Uterus (tissue), 4 donors: ENCODE results near the gene SUCLG2. TPM values are rescaled to one million over a fixed set of nuclear protein-coding genes. Genes with fewer than 3 reads are reported as not detected.

Source experiments
- DNase-seq, 2 donors: peaks; one replicate each; pipeline ENCODE4 v3.0.0-alpha.2; 2019 to 2020
- H3K27ac ChIP-seq, 2 donors: fragments of 200-600 bp; sonication (generic); 1 replicate in 1 of 2; 2 replicates in 1 of 2; pipeline ENCODE4 v1.5.1; 2016 to 2018
- H3K27me3 ChIP-seq, 2 donors: fragments of 200-600 bp; sonication (generic); one replicate each; pipeline ENCODE4 v1.5.1; 2018 to 2019; ENCODE audit warnings: control low read depth in 1 of 2
- H3K36me3 ChIP-seq, 2 donors: fragments of 200-600 bp; sonication (generic); one replicate each; pipeline ENCODE4 v1.5.1; 2019; ENCODE audit warnings: control low read depth in 1 of 2
- H3K4me1 ChIP-seq, 2 donors: fragments of 200-600 bp; sonication (generic); one replicate each; pipeline ENCODE4 v1.5.1; 2018 to 2019; ENCODE audit warnings: control low read depth in 1 of 2
- H3K4me3 ChIP-seq, 2 donors: fragments of 200-600 bp; sonication (generic); 1 replicate in 1 of 2; 2 replicates in 1 of 2; pipeline ENCODE4 v1.5.1; 2018 to 2019; ENCODE audit warnings: mild to moderate bottlenecking in 1 of 2
- H3K9me3 ChIP-seq, 2 donors: fragments of 200-600 bp; sonication (generic); one replicate each; pipeline ENCODE4 v1.5.1; 2019; ENCODE audit warnings: control low read depth in 1 of 2
- CTCF ChIP-seq, 4 experiments: fragments of 200-600 bp in 2 of 4; fragments of 450-650 bp in 2 of 4; sonication (generic) in 2 of 4; IDR thresholded peaks; one replicate each; pipeline ENCODE4 v1.5.1; 2016 to 2019; ENCODE audit warnings: antibody characterized with exemption in 4 of 4, mild to moderate bottlenecking in 2 of 4, moderate library complexity in 1 of 4
- POLR2A ChIP-seq, 2 donors: fragments of 450-650 bp; IDR thresholded peaks; one replicate each; pipeline ENCODE4 v1.6.1; 2016; ENCODE audit warnings: antibody characterized with exemption in 2 of 2, mild to moderate bottlenecking in 1 of 2, moderate library complexity in 1 of 2
- intact Hi-C: fragments of 100-400 bp; cut with DNase I; formaldehyde crosslinking; loops from one replicate; pipeline ENCODE4 v1.15.1; 2023; ENCODE audit warnings: low total_unique reads
- total RNA-seq, 4 donors: library from RNA; depleted of rRNA in 3 of 4; stranded (reverse); fragments of >200 nt in 3 of 4; gene quantifications; one replicate each; pipeline versions ENCODE4 v1.1.0 to v1.2.4, GENCODE V29; 2014 to 2023
- donor health status: DM: yes; HTN: yes; CAD: no.

Gene SUCLG2, protein sequence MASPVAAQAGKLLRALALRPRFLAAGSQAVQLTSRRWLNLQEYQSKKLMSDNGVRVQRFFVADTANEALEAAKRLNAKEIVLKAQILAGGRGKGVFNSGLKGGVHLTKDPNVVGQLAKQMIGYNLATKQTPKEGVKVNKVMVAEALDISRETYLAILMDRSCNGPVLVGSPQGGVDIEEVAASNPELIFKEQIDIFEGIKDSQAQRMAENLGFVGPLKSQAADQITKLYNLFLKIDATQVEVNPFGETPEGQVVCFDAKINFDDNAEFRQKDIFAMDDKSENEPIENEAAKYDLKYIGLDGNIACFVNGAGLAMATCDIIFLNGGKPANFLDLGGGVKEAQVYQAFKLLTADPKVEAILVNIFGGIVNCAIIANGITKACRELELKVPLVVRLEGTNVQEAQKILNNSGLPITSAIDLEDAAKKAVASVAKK
- 10 to 100 TPM; 30.5 to 77.0 (median 45.2) TPM for total RNA-seq

- TF ChIP-seq CTCF (IDR thresholded peaks at IDR 0.05), result peak in 1 of 4 experiments; percentile 14
- TF ChIP-seq POLR2A (IDR thresholded peaks at IDR 0.05), result peak; percentile 49 to 64
- peak; percentile 87 to 89 for DNase-seq
- H3K4me1 ChIP-seq, result peaks cover 0 to 3% of the 10 kb centered on the region in 2 donors
- H3K9me3 ChIP-seq, result no peaks in the 10 kb centered on the region
- intact Hi-C loops, result no loop called here
- no peaks in the 10 kb centered on the region for H3K27me3 ChIP-seq
- peak within 1 kb of the TSS; percentile 88 to 97 for H3K27ac ChIP-seq
- no peaks in the 10 kb centered on the region for H3K36me3 ChIP-seq
- peak within 1 kb of the TSS; percentile 47 to 96 for H3K4me3 ChIP-seq
Observed at GRCh38 chr3:67654099-67654843, at the start of gene SUCLG2. TSS of gene SUCLG2 (minus strand) at chr3:67654612. CDS start at chr3:67654586, 26 bp downstream.

- DNase-seq, result no peak
- Histone ChIP-seq H3K27ac (no peak overlapping the region), H3K4me1 (no peaks in the 10 kb centered on the region), H3K4me3 (no peak overlapping the region), H3K36me3 (no peaks in the 10 kb centered on the region), H3K9me3 (no peaks in the 10 kb centered on the region), H3K27me3 (no peaks in the 10 kb centered on the region)
- TF ChIP-seq POLR2A (IDR thresholded peaks at IDR 0.05) (no peak), CTCF (IDR thresholded peaks at IDR 0.05) (no peak)
- intact Hi-C loops, result no loop called here
Observed at GRCh38 chr3:67700596-67700995, 46.2 kb upstream of the SUCLG2 start.

DNA sequence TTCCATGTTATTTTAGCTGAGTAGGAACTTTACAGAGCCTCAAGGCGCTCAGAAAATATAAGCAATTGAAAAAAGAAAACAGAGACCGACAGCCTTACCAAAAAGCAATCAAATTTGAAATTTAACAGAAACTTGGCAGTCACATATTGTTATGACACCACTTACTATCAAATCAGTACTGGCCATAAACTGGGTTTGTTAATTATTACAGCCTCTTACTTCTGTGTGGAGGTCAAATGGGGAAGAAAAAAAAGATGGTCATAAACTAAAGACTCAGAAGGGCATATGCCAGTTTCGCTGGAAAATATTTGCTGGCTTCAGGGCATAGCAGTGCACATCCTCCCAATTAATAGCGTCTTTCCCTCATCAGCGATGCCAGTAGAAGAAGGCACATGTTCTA, 45.5 kb upstream of the SUCLG2 start:
- Histone ChIP-seq H3K27me3 (no peaks in the 10 kb centered on the region), H3K4me1 (no peaks in the 10 kb centered on the region), H3K4me3 (no peak overlapping the region), H3K9me3 (no peaks in the 10 kb centered on the region), H3K27ac (no peak overlapping the region), H3K36me3 (no peaks in the 10 kb centered on the region)
- TF ChIP-seq POLR2A (IDR thresholded peaks at IDR 0.05) (no peak), CTCF (IDR thresholded peaks at IDR 0.05) (no peak)
- DNase-seq, result no peak
- intact Hi-C loops, result no loop called here

DNA sequence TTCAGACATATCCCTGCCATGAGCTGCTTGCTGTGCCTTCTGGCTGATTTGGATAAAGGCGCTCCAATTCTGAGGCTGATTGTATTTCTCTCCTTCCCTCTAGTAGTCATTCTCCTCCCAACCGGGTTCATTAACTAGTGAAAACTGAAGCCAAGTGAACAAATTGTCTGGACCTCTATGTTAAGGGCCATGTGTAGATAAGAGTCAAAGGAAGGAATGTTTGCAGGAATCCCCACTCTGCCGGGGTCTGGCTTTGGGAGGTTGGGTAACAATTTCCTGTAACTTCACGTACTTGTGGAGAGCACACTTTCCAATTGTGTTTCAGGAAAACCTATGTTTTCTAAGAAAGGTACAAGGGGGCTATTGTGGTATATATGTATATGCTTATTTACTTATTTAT, 38.2 kb upstream of the SUCLG2 start:
- intact Hi-C loops, result no loop called here
- Histone ChIP-seq H3K36me3 (no peaks in the 10 kb centered on the region), H3K4me3 (no peak overlapping the region), H3K4me1 (no peaks in the 10 kb centered on the region), H3K9me3 (no peaks in the 10 kb centered on the region), H3K27me3 (no peaks in the 10 kb centered on the region), H3K27ac (no peak overlapping the region)
- TF ChIP-seq POLR2A (IDR thresholded peaks at IDR 0.05), result no peak
- no peak for TF ChIP-seq CTCF (IDR thresholded peaks at IDR 0.05)
- DNase-seq, result no peak

- no peak for TF ChIP-seq POLR2A (IDR thresholded peaks at IDR 0.05)
- TF ChIP-seq CTCF (IDR thresholded peaks at IDR 0.05), result no peak
- DNase-seq, result no peak
- no peaks in the 10 kb centered on the region for H3K27me3 ChIP-seq
- no peak overlapping the region for H3K27ac ChIP-seq
- intact Hi-C loops, result no loop called here
- no peak overlapping the region for H3K4me3 ChIP-seq
- no peaks in the 10 kb centered on the region for H3K9me3 ChIP-seq
- H3K36me3 ChIP-seq, result no peaks in the 10 kb centered on the region
- no peaks in the 10 kb centered on the region for H3K4me1 ChIP-seq
Observed at GRCh38 chr3:67691926-67692325, 37.5 kb upstream of the SUCLG2 start.
